OCI-LY3 (cell line): ENCODE data around the gene COL16A1.

Source experiments
- H2AFZ ChIP-seq: fragments of 200-600, 300-600 bp; shearing (Covaris generic); 2 replicates; pipeline ENCODE4 v1.6.0; 2014; ENCODE audit warnings: antibody characterized with exemption, low read depth, low read length
- H3K27ac ChIP-seq: fragments of 200-600, 300-600 bp; sonication (generic); 2 replicates; pipeline ENCODE4 v1.5.1; 2014; ENCODE audit warnings: mild to moderate bottlenecking, low read length, moderate library complexity, mixed read lengths
- H3K27me3 ChIP-seq: fragments of 200-600, 300-600 bp; sonication (generic); 2 replicates; pipeline ENCODE4 v1.6.1; 2014; ENCODE audit warnings: low read depth, low read length, mixed read lengths
- H3K36me3 ChIP-seq: fragments of 200-600, 300-600 bp; sonication (generic); replicated peaks from 2 replicates; pipeline ENCODE3; 2014; ENCODE audit warnings: low read depth, low read length, mixed read lengths
- H3K4me1 ChIP-seq: fragments of 300-600, 200-600 bp; sonication (generic); 2 replicates; pipeline ENCODE4 v1.6.1; 2014; ENCODE audit warnings: low read length, mixed read lengths
- H3K4me2 ChIP-seq: fragments of 200-600, 300-600 bp; sonication (generic); 2 replicates; pipeline ENCODE4 v1.6.1; 2014; ENCODE audit warnings: low read length, mixed read lengths
- H3K4me3 ChIP-seq: fragments of 300-600, 200-600 bp; sonication (generic); 2 replicates; pipeline ENCODE4 v1.5.1; 2014; ENCODE audit warnings: antibody characterized with exemption, mild to moderate bottlenecking, low read length, moderate library complexity
- H3K79me2 ChIP-seq: fragments of 300-600, 200-600 bp; shearing (Covaris generic); 2 replicates; pipeline ENCODE4 v1.6.1; 2014; ENCODE audit warnings: mild to moderate bottlenecking, low read length, mixed read lengths
- H3K9ac ChIP-seq: fragments of 300-600, 200-600 bp; shearing (Covaris generic); 2 replicates; pipeline ENCODE4 v1.6.0; 2014; ENCODE audit warnings: mild to moderate bottlenecking, low read length, moderate library complexity
- H3K9me3 ChIP-seq: fragments of 200-600, 300-600 bp; shearing (Covaris generic); 2 replicates; pipeline ENCODE4 v1.6.1; 2014; ENCODE audit warnings: low read length, mixed read lengths; ENCODE audit not compliant: insufficient read depth
- H4K20me1 ChIP-seq: fragments of 200-600, 300-600 bp; sonication (generic); 2 replicates; pipeline ENCODE4 v1.6.1; 2016; ENCODE audit warnings: low read length, mixed read lengths; ENCODE audit not compliant: insufficient read depth
- CTCF ChIP-seq: fragments of 200-600, 300-600 bp; sonication (generic); IDR thresholded peaks from 2 replicates; pipeline ENCODE4 v1.5.1; 2014; ENCODE audit warnings: antibody characterized with exemption, low read length, low read depth
- EZH2phosphoT487 ChIP-seq: fragments of 200-600 bp; shearing (Covaris generic); IDR thresholded peaks from 2 replicates; pipeline ENCODE4 v1.6.1; 2018; ENCODE audit warnings: antibody characterized with exemption, mixed run types, low read depth

The COL16A1 gene

GRCh38 chr1:31750858-31751510, 47.2 kb upstream of the COL16A1 start:
- H3K36me3 ChIP-seq = no peaks in the 10 kb centered on the region
- H2AFZ ChIP-seq = no peak overlapping the region
- no peaks in the 10 kb centered on the region for H3K27me3 ChIP-seq
- 0 out of 2 replicates have a peak, but pooled peaks cover 1% of the 10 kb centered on the region for H3K4me1 ChIP-seq
- H3K4me2 ChIP-seq = no peak overlapping the region
- no peak overlapping the region for H3K4me3 ChIP-seq
- H3K27ac ChIP-seq = no peak overlapping the region
- H3K9ac ChIP-seq = no peak overlapping the region
- no peak for TF ChIP-seq CTCF
- TF ChIP-seq EZH2phosphoT487 = no peak
- no peaks in the 10 kb centered on the region for H4K20me1 ChIP-seq
- no peaks in the 10 kb centered on the region for H3K79me2 ChIP-seq
- H3K9me3 ChIP-seq = no peaks in the 10 kb centered on the region

- Histone ChIP-seq H3K4me3 (no peak overlapping the region), H3K9me3 (no peaks in the 10 kb centered on the region), H3K36me3 (no peaks in the 10 kb centered on the region), H3K9ac (no peak overlapping the region), H3K4me1 (peaks cover 9% of the 10 kb centered on the region), H3K79me2 (no peaks in the 10 kb centered on the region), H3K27me3 (no peaks in the 10 kb centered on the region), H3K4me2 (no peak overlapping the region), H2AFZ (no peak overlapping the region), H3K27ac (no peak overlapping the region), H4K20me1 (no peaks in the 10 kb centered on the region)
- TF ChIP-seq CTCF (no peak), EZH2phosphoT487 (no peak)
Observed at GRCh38 chr1:31749785-31750735, 46.2 kb upstream of the COL16A1 start.

- Histone ChIP-seq H4K20me1 (no peaks in the 10 kb centered on the region), H2AFZ (no peak overlapping the region), H3K9me3 (no peaks in the 10 kb centered on the region), H3K9ac (no peak overlapping the region), H3K4me1 (peaks cover 19% of the 10 kb centered on the region), H3K27ac (no peak overlapping the region), H3K36me3 (no peaks in the 10 kb centered on the region), H3K27me3 (no peaks in the 10 kb centered on the region), H3K4me2 (no peak overlapping the region), H3K79me2 (no peaks in the 10 kb centered on the region), H3K4me3 (no peak overlapping the region)
- TF ChIP-seq EZH2phosphoT487 (no peak), CTCF (no peak)
Observed at GRCh38 chr1:31748365-31748764, 44.5 kb upstream of the COL16A1 start.

GRCh38 chr1:31747304-31747703, 43.5 kb upstream of the COL16A1 start:
- TF ChIP-seq CTCF (no peak), EZH2phosphoT487 (no peak)
- no peak overlapping the region for H3K27ac ChIP-seq
- H3K79me2 ChIP-seq = no peaks in the 10 kb centered on the region

More at GRCh38 chr1:31747304-31747703, 43.5 kb upstream of the COL16A1 start:
- no peak overlapping the region for H2AFZ ChIP-seq
- H3K4me3 ChIP-seq = no peak overlapping the region
- no peak overlapping the region for H3K4me2 ChIP-seq
- H3K9me3 ChIP-seq = no peaks in the 10 kb centered on the region
- H4K20me1 ChIP-seq = no peaks in the 10 kb centered on the region
- no peaks in the 10 kb centered on the region for H3K27me3 ChIP-seq
- H3K9ac ChIP-seq = no peak overlapping the region
- no peaks in the 10 kb centered on the region for H3K36me3 ChIP-seq
- H3K4me1 ChIP-seq = peaks cover 19% of the 10 kb centered on the region
